IMR-90 (cell line): ENCODE results near the gene TEX264. TPM values are rescaled to one million over a fixed set of nuclear protein-coding genes. Genes with fewer than 3 reads are reported as not detected.

ENCODE experiments used
- ATAC-seq: fragments of 200-7000 bp; cut with Tn5 transposase; 2 replicates; pipeline ENCODE4 v1.9.1; 2020; ENCODE audit warnings: low read depth, mild to moderate bottlenecking, moderate library complexity
- BruUV-seq: library from RNA; stranded (reverse); fragments of 400-500 nt; replicated peaks from 2 replicates; lab custom pipeline; 2021; lab: Mats Ljungman, UMichigan
- CTCF ChIA-PET: fragments of 300-600 bp; formaldehyde crosslinking; extraction: SDS; loops from one replicate; lab custom pipeline; 2021; ENCODE audit warnings: antibody characterized with exemption; lab: Yijun Ruan, JAX
- POLR2A ChIA-PET: fragments of 300-600 bp; sonication (Branson Sonifier 250); formaldehyde crosslinking; loops from one replicate; lab custom pipeline; 2022; ENCODE audit warnings: antibody characterized with exemption; ENCODE audit not compliant: unreplicated experiment; lab: Charles Lee
- DNase-seq: peaks from one replicate; pipeline ENCODE4 v3.0.0; 2013
- H2AFZ ChIP-seq: replicated peaks from 2 replicates; pipeline ENCODE3; 2013; ENCODE audit warnings: low read length, mild to moderate bottlenecking; ENCODE audit not compliant: poor library complexity
- H2AK5ac ChIP-seq: 2 replicates; pipeline ENCODE4 v1.6.1; 2013; ENCODE audit warnings: low read depth, low read length, inconsistent platforms
- H2AK9ac ChIP-seq: replicated peaks from 2 replicates; pipeline ENCODE3; 2013; ENCODE audit warnings: mild to moderate bottlenecking, low read depth, low read length, moderate library complexity; ENCODE audit not compliant: poor library complexity
- H2BK120ac ChIP-seq: 2 replicates; pipeline ENCODE4 v1.6.1; 2013; ENCODE audit warnings: low read depth, low read length, inconsistent platforms
- H2BK15ac ChIP-seq: 3 replicates; pipeline ENCODE4 v1.6.1; 2013; ENCODE audit warnings: low read depth, low read length, inconsistent platforms
- H2BK20ac ChIP-seq: 2 replicates; pipeline ENCODE4 v1.6.1; 2013; ENCODE audit warnings: low read depth, mild to moderate bottlenecking, inconsistent platforms, low read length, moderate library complexity
- H2BK5ac ChIP-seq: 2 replicates; pipeline ENCODE4 v1.6.1; 2013; ENCODE audit warnings: mild to moderate bottlenecking, low read depth, low read length, inconsistent platforms; ENCODE audit not compliant: poor library complexity, severe bottlenecking
- H3K14ac ChIP-seq: replicated peaks from 2 replicates; pipeline ENCODE4 v1.6.1; 2013; ENCODE audit warnings: low read depth, low read length, inconsistent platforms
- H3K18ac ChIP-seq: 2 replicates; pipeline ENCODE4 v1.6.1; 2013; ENCODE audit warnings: low read depth, low read length, control low read depth
- H3K23ac ChIP-seq: 2 replicates; pipeline ENCODE4 v1.6.1; 2013; ENCODE audit warnings: low read depth, low read length, inconsistent platforms
- H3K27ac ChIP-seq: 2 replicates; pipeline ENCODE4 v1.5.1; 2013; ENCODE audit warnings: mild to moderate bottlenecking, control low read depth, low read length; ENCODE audit not compliant: insufficient read depth
- H3K27me3 ChIP-seq: 2 replicates; pipeline ENCODE4 v1.6.1; 2013; ENCODE audit warnings: low read length; ENCODE audit not compliant: control insufficient read depth, insufficient read depth
- H3K36me3 ChIP-seq: 2 replicates; pipeline ENCODE4 v1.6.1; 2013; ENCODE audit warnings: low read length, mixed read lengths; ENCODE audit not compliant: control insufficient read depth, insufficient read depth
- H3K4ac ChIP-seq: 2 replicates; pipeline ENCODE4 v1.6.1; 2013; ENCODE audit warnings: low read depth, low read length, inconsistent platforms
- H3K4me1 ChIP-seq: 2 replicates; pipeline ENCODE4 v1.6.1; 2013; ENCODE audit warnings: low read length, mixed read lengths; ENCODE audit not compliant: control insufficient read depth, insufficient read depth
- H3K4me2 ChIP-seq: 2 replicates; pipeline ENCODE4 v1.6.1; 2013; ENCODE audit warnings: low read depth, mild to moderate bottlenecking, control low read depth, low read length, moderate library complexity
- H3K4me3 ChIP-seq: 2 replicates; pipeline ENCODE4 v1.5.1; 2013; ENCODE audit warnings: low read depth, mild to moderate bottlenecking, control low read depth, low read length, moderate library complexity; ENCODE audit not compliant: insufficient read depth
- H3K56ac ChIP-seq: 2 replicates; pipeline ENCODE4 v1.6.1; 2013; ENCODE audit warnings: low read length, inconsistent platforms; ENCODE audit not compliant: insufficient read depth; ENCODE audit errors: extremely low read depth
- H3K79me1 ChIP-seq, 2 experiments: 2 replicates each; pipeline ENCODE4 v1.6.1; 2013; ENCODE audit warnings: low read length in 2 of 2, inconsistent platforms in 1 of 2, low read depth in 1 of 2
- H3K9ac ChIP-seq: 2 replicates; pipeline ENCODE4 v1.6.1; 2013; ENCODE audit warnings: low read depth, low read length, control low read depth
- H3K9me1 ChIP-seq: 2 replicates; pipeline ENCODE4 v1.6.1; 2013; ENCODE audit warnings: low read length, inconsistent platforms; ENCODE audit not compliant: insufficient read depth
- H3K9me3 ChIP-seq: 2 replicates; pipeline ENCODE4 v1.6.1; 2013; ENCODE audit warnings: low read length; ENCODE audit not compliant: control insufficient read depth, insufficient read depth
- H4K20me1 ChIP-seq: 2 replicates; pipeline ENCODE4 v1.6.1; 2013; ENCODE audit warnings: low read length, inconsistent platforms; ENCODE audit not compliant: insufficient read depth
- H4K5ac ChIP-seq: 2 replicates; pipeline ENCODE4 v1.6.1; 2013; ENCODE audit warnings: mild to moderate bottlenecking, low read depth, low read length, control low read depth
- H4K8ac ChIP-seq, 2 experiments: 2 replicates each; pipeline ENCODE4 v1.6.1; 2013; ENCODE audit warnings: low read depth in 2 of 2, low read length in 2 of 2, control low read depth in 1 of 2, inconsistent platforms in 1 of 2
- H4K91ac ChIP-seq: 2 replicates; pipeline ENCODE4 v1.6.1; 2013; ENCODE audit warnings: low read depth, low read length, inconsistent platforms; ENCODE audit not compliant: insufficient read depth
- CEBPB ChIP-seq: IDR thresholded peaks from 2 replicates; pipeline ENCODE4 v1.6.1; 2012; ENCODE audit warnings: low read depth, low read length, improper control_type of control experiment
- ELK1 ChIP-seq: fragments of 150-350 bp; IDR thresholded peaks from 2 replicates; pipeline ENCODE4 v1.6.1; 2016; ENCODE audit warnings: low read depth, mild to moderate bottlenecking, low read length, moderate library complexity, borderline replicate concordance
- FOS ChIP-seq: fragments of 150-350 bp; IDR thresholded peaks from 2 replicates; pipeline ENCODE4 v1.6.1; 2016; ENCODE audit warnings: low read depth, low read length
- MAZ ChIP-seq: IDR thresholded peaks from 2 replicates; pipeline ENCODE4 v1.6.1; 2012; ENCODE audit warnings: low read depth, mild to moderate bottlenecking, low read length, improper control_type of control experiment, moderate library complexity, borderline replicate concordance
- MXI1 ChIP-seq: IDR thresholded peaks from 2 replicates; pipeline ENCODE4 v1.6.1; 2012; ENCODE audit warnings: low read depth, mild to moderate bottlenecking, low read length, moderate library complexity, borderline replicate concordance
- POLR2A ChIP-seq: IDR thresholded peaks from 2 replicates; pipeline ENCODE4 v1.6.1; 2012; ENCODE audit warnings: mild to moderate bottlenecking, low read depth, low read length
- RCOR1 ChIP-seq: IDR thresholded peaks from 2 replicates; pipeline ENCODE4 v1.6.1; 2012; ENCODE audit warnings: mild to moderate bottlenecking, low read length, improper control_type of control experiment; ENCODE audit not compliant: insufficient replicate concordance
- RFX5 ChIP-seq: IDR thresholded peaks from 2 replicates; pipeline ENCODE4 v1.8.0; 2012; ENCODE audit warnings: low read depth, mild to moderate bottlenecking, low read length, moderate library complexity
- USF2 ChIP-seq: fragments of 150-350 bp; IDR thresholded peaks from 2 replicates; pipeline ENCODE4 v1.6.1; 2017; ENCODE audit warnings: mild to moderate bottlenecking, antibody characterized with exemption, low read length, low read depth
- WGBS, 2 experiments: methylation state at CpG; one replicate each; pipeline versions ENCODE4 v1.1.5 to v1.1.7; 2013; ENCODE audit warnings: missing lambda C conversion rate in 2 of 2; ENCODE audit not compliant: insufficient read length in 1 of 2; ENCODE audit errors: extremely low coverage in 2 of 2; 5-methylcytosine and 5-hydroxymethylcytosine counted together
- dilution Hi-C: fragments of 300-500 bp; cut with HindIII; formaldehyde crosslinking; loops from one replicate; pipeline ENCODE4 v1.14.3; 2018; ENCODE audit warnings: low sequenced_read_pairs; ENCODE audit not compliant: unreplicated experiment
- in situ Hi-C: fragments of 300-500 bp; cut with MboI; formaldehyde crosslinking; loops from 3 replicates; pipeline ENCODE4 v1.14.3; 2019; ENCODE audit warnings: low sequenced_read_pairs, inconsistent platforms, mixed read lengths
- intact Hi-C: fragments of 100-400 bp; cut with micrococcal nuclease; formaldehyde crosslinking; loops from 2 replicates; pipeline ENCODE4 v1.10.0; 2022
- polyA plus RNA-seq, 3 experiments: library from polyadenylated mRNA; depleted of rRNA; stranded (reverse); fragments of >200 nt; gene quantifications; 2 replicates each; pipeline ENCODE4 v1.2.3, GENCODE V29; 2012; ENCODE audit warnings: low replicate concordance in 1 of 3
- total RNA-seq: library from RNA; depleted of rRNA; stranded (reverse); fragments of >200 nt; gene quantifications from 2 replicates; pipeline ENCODE4 v1.2.3, GENCODE V29; 2012

The TEX264 gene
- total and polyA plus RNA-seq, 2 of the 4 experiments (the other 2 are of a cell fraction): 30.3 to 45.0 TPM

- no peak for ATAC-seq
- Histone ChIP-seq H2AFZ (no peak overlapping the region), H3K14ac (no peak overlapping the region), H3K23ac (no peak overlapping the region), H3K4me1 (no peaks in the 10 kb centered on the region), H2AK9ac (no peak overlapping the region), H3K9ac (no peak overlapping the region), H3K56ac (no peak overlapping the region), H3K9me3 (no peaks in the 10 kb centered on the region), H2BK5ac (no peak overlapping the region), H3K4me3 (no peak overlapping the region), H3K4me2 (no peak overlapping the region), H2AK5ac (no peak overlapping the region), H4K5ac (no peak overlapping the region), H3K9me1 (no peaks in the 10 kb centered on the region; the same call in 1 of the 2 replicates), H3K27ac (no peak overlapping the region), H3K79me1 (no peaks in the 10 kb centered on the region), H3K18ac (no peak overlapping the region), H3K36me3 (no peaks in the 10 kb centered on the region), H3K4ac (no peak overlapping the region), H2BK120ac (no peak overlapping the region), H4K20me1 (no peaks in the 10 kb centered on the region), H3K27me3 (no peaks in the 10 kb centered on the region; the same call in 1 of the 2 replicates), H4K8ac (no peak overlapping the region), H2BK15ac (no peak overlapping the region), H4K91ac (no peak overlapping the region), H2BK20ac (no peak overlapping the region)
- no TSS peak for BruUV-seq
- CTCF ChIA-PET: no interaction called here
- no peak for DNase-seq
- WGBS, 2 experiments: 89% methylated on average over 5 of the region's 8 CpGs; no CpG with 5 or more reads in 1 of the 2 experiments
- intact Hi-C loops: no loop called here
- in situ Hi-C loops: no loop called here
- TF ChIP-seq MXI1: no peak
- TF ChIP-seq RCOR1: no peak
- TF ChIP-seq RFX5: no peak
- TF ChIP-seq FOS: no peak
- TF ChIP-seq ELK1: no peak
- TF ChIP-seq USF2: no peak
- TF ChIP-seq POLR2A: no peak
- no peak for TF ChIP-seq CEBPB
- TF ChIP-seq MAZ: no peak
- POLR2A ChIA-PET: no interaction called here
- dilution Hi-C loops: no loop called here
Observed at GRCh38 chr3:51715977-51716294, 44.9 kb downstream of the TEX264 start.
